Vagina (tissue), 2 donors: Measurements from ENCODE around the gene SEBOX. TPM values are rescaled to one million over a fixed set of nuclear protein-coding genes. Genes with fewer than 3 reads are reported as not detected.

Source experiments
- DNase-seq, 2 donors: peaks; one replicate each; pipeline ENCODE4 v3.0.0-alpha.2; 2017; ENCODE audit errors: extremely low spot score in 2 of 2
- H3K27ac ChIP-seq: fragments of 200-600 bp; sonication (generic); one replicate; pipeline ENCODE4 v1.5.1; 2019
- H3K27me3 ChIP-seq: fragments of 200-600 bp; sonication (generic); one replicate; pipeline ENCODE4 v1.5.1; 2019
- H3K36me3 ChIP-seq, 2 donors: fragments of 200-600 bp; sonication (generic); one replicate each; pipeline ENCODE4 v1.5.1; 2017 to 2019
- H3K4me1 ChIP-seq: fragments of 200-600 bp; sonication (generic); one replicate; pipeline ENCODE4 v1.5.1; 2019
- H3K4me3 ChIP-seq, 2 donors: fragments of 200-600 bp; sonication (generic); 1 replicate in 1 of 2; 2 replicates in 1 of 2; pipeline ENCODE4 v1.5.1; 2016 to 2019
- H3K9me3 ChIP-seq: fragments of 200-600 bp; sonication (generic); one replicate; pipeline ENCODE4 v1.5.1; 2019
- CTCF ChIP-seq, 3 experiments: fragments of 450-650 bp in 2 of 3; fragments of 200-600 bp in 1 of 3; sonication (generic) in 1 of 3; IDR thresholded peaks; one replicate each; pipeline ENCODE4 v1.5.1; 2017 to 2019; ENCODE audit warnings: antibody characterized with exemption in 3 of 3, mild to moderate bottlenecking in 2 of 3, moderate library complexity in 2 of 3
- POLR2A ChIP-seq, 2 donors: fragments of 450-650 bp; IDR thresholded peaks; one replicate each; pipeline ENCODE4 v1.6.1; 2017; ENCODE audit warnings: antibody characterized with exemption in 2 of 2, mild to moderate bottlenecking in 2 of 2, moderate library complexity in 2 of 2
- POLR2AphosphoS5 ChIP-seq, 2 donors: sonication (generic); formaldehyde crosslinking; IDR thresholded peaks; one replicate each; pipeline ENCODE4 v1.9.0; 2017; ENCODE audit warnings: antibody characterized with exemption in 2 of 2, mild to moderate bottlenecking in 2 of 2, low read depth in 1 of 2; ENCODE audit not compliant: insufficient read depth in 1 of 2
- intact Hi-C: fragments of 100-400 bp; cut with DNase I; formaldehyde crosslinking; loops from one replicate; pipeline ENCODE4 v1.15.1; 2023
- total RNA-seq: library from RNA; depleted of rRNA; stranded (reverse); fragments of >200 nt; gene quantifications from one replicate; pipeline ENCODE4 v1.2.3, GENCODE V29; 2016

Gene SEBOX
- total RNA-seq, 1 donor from 2014 or later, result not detected

GRCh38 chr17:28404007-28404406, 39.0 kb upstream of the SEBOX start:
- Histone ChIP-seq H3K36me3 (no peaks in the 10 kb centered on the region), H3K27me3 (no peaks in the 10 kb centered on the region), H3K4me1 (peaks cover 21% of the 10 kb centered on the region), H3K9me3 (no peaks in the 10 kb centered on the region), H3K4me3 (no peak overlapping the region), H3K27ac (no peak overlapping the region)
- TF ChIP-seq POLR2A (IDR thresholded peaks at IDR 0.05) (no peak), CTCF (IDR thresholded peaks at IDR 0.05) (no peak), POLR2AphosphoS5 (IDR thresholded peaks at IDR 0.05; ENCODE audit: insufficient read depth in 1 of 2, low read depth in 1 of 2) (no peak)
- DNase-seq, result no peak
- intact Hi-C loops, result no loop called here

- no peaks in the 10 kb centered on the region for H3K27me3 ChIP-seq
- no peak overlapping the region for H3K27ac ChIP-seq
- intact Hi-C loops, result no loop called here
- no peak for DNase-seq
- TF ChIP-seq CTCF (IDR thresholded peaks at IDR 0.05) (no peak), POLR2AphosphoS5 (IDR thresholded peaks at IDR 0.05; ENCODE audit: insufficient read depth in 1 of 2, low read depth in 1 of 2) (no peak), POLR2A (IDR thresholded peaks at IDR 0.05) (no peak)
- peaks cover 21% of the 10 kb centered on the region for H3K4me1 ChIP-seq
- H3K4me3 ChIP-seq, result no peak overlapping the region
- H3K9me3 ChIP-seq, result no peaks in the 10 kb centered on the region
- no peaks in the 10 kb centered on the region for H3K36me3 ChIP-seq
Observed at GRCh38 chr17:28402844-28403243, 37.8 kb upstream of the SEBOX start.

- no peak for DNase-seq
- no peaks in the 10 kb centered on the region for H3K36me3 ChIP-seq
- H3K4me1 ChIP-seq, result peaks cover 21% of the 10 kb centered on the region
- TF ChIP-seq CTCF (IDR thresholded peaks at IDR 0.05), result no peak
- no peak for TF ChIP-seq POLR2AphosphoS5 (IDR thresholded peaks at IDR 0.05; ENCODE audit: insufficient read depth in 1 of 2, low read depth in 1 of 2)
- TF ChIP-seq POLR2A (IDR thresholded peaks at IDR 0.05), result no peak
- intact Hi-C loops, result no loop called here
- H3K27me3 ChIP-seq, result no peaks in the 10 kb centered on the region
- H3K4me3 ChIP-seq, result no peak overlapping the region
- no peaks in the 10 kb centered on the region for H3K9me3 ChIP-seq
- H3K27ac ChIP-seq, result no peak overlapping the region
Observed at GRCh38 chr17:28402224-28402630, 37.2 kb upstream of the SEBOX start.

- intact Hi-C loops, result no loop called here
- peaks cover 3% of the 10 kb centered on the region for H3K4me1 ChIP-seq
- H3K9me3 ChIP-seq, result no peaks in the 10 kb centered on the region
- no peak for DNase-seq
- no peak overlapping the region for H3K27ac ChIP-seq
- H3K4me3 ChIP-seq, result no peak overlapping the region
- H3K36me3 ChIP-seq, result no peaks in the 10 kb centered on the region
- no peaks in the 10 kb centered on the region for H3K27me3 ChIP-seq
- no peak for TF ChIP-seq POLR2A (IDR thresholded peaks at IDR 0.05)
Observed at GRCh38 chr17:28399808-28400207, 34.8 kb upstream of the SEBOX start.

GRCh38 chr17:28398280-28398981, 33.4 kb upstream of the SEBOX start:
- Histone ChIP-seq H3K36me3 (no peaks in the 10 kb centered on the region), H3K4me3 (no peak overlapping the region), H3K4me1 (no peaks in the 10 kb centered on the region), H3K27me3 (no peaks in the 10 kb centered on the region), H3K9me3 (no peaks in the 10 kb centered on the region), H3K27ac (no peak overlapping the region)
- DNase-seq, result no peak
- TF ChIP-seq CTCF (IDR thresholded peaks at IDR 0.05) (no peak), POLR2A (IDR thresholded peaks at IDR 0.05) (no peak), POLR2AphosphoS5 (IDR thresholded peaks at IDR 0.05; ENCODE audit: insufficient read depth in 1 of 2, low read depth in 1 of 2) (no peak)
- intact Hi-C loops, result no loop called here
